Lower lobe of right lung (tissue), 2 donors: ENCODE results near the gene GPR39. TPM values are rescaled to one million over a fixed set of nuclear protein-coding genes. Genes with fewer than 3 reads are reported as not detected.
A peak's percentile ranks its signal among the peaks of the same experiment; 100 is the strongest.

Experiments
- ATAC-seq, 2 donors: fragments of 200-7000 bp; cut with Tn5 transposase; one replicate each; pipeline ENCODE4 v1.9.1; 2020 to 2022; ENCODE audit warnings: mild to moderate bottlenecking in 2 of 2, moderate library complexity in 2 of 2
- DNase-seq: peaks from one replicate; pipeline ENCODE4 v3.0.0-alpha.2; 2020
- H3K27ac ChIP-seq: fragments of 200-600 bp; one replicate; pipeline ENCODE4 v1.8.0; 2022
- H3K27me3 ChIP-seq: fragments of 200-600 bp; one replicate; pipeline ENCODE4 v1.8.0; 2022; ENCODE audit warnings: low read depth
- H3K36me3 ChIP-seq: fragments of 200-600 bp; one replicate; pipeline ENCODE4 v1.8.0; 2022; ENCODE audit warnings: mild to moderate bottlenecking
- H3K4me1 ChIP-seq: fragments of 200-600 bp; one replicate; pipeline ENCODE4 v1.8.0; 2022
- H3K4me3 ChIP-seq: fragments of 200-600 bp; one replicate; pipeline ENCODE4 v1.8.0; 2022; ENCODE audit warnings: mild to moderate bottlenecking
- H3K9me3 ChIP-seq: fragments of 200-600 bp; one replicate; pipeline ENCODE4 v1.8.0; 2022
- CTCF ChIP-seq: fragments of 200-600 bp; IDR thresholded peaks from one replicate; pipeline ENCODE4 v1.8.0; 2022; ENCODE audit warnings: antibody characterized with exemption, mild to moderate bottlenecking
- intact Hi-C: fragments of 100-400 bp; cut with DNase I; formaldehyde crosslinking; loops from one replicate; pipeline ENCODE4 v1.11.0; 2022
- total RNA-seq: library from RNA; stranded (reverse); fragmentation: NEBNext Ultra II Directional; extraction: Animal tissue kit (Norgen Biotek cat#: 25700); gene quantifications from one replicate; pipeline ENCODE4 v1.2.1, GENCODE V29; 2021
- donor health status: DM: no; HTN: yes; CAD: no; lungs with severe emphysema.

The GPR39 gene
- total RNA-seq, 1 donor from 2014 or later, result 11.2 TPM

DNA sequence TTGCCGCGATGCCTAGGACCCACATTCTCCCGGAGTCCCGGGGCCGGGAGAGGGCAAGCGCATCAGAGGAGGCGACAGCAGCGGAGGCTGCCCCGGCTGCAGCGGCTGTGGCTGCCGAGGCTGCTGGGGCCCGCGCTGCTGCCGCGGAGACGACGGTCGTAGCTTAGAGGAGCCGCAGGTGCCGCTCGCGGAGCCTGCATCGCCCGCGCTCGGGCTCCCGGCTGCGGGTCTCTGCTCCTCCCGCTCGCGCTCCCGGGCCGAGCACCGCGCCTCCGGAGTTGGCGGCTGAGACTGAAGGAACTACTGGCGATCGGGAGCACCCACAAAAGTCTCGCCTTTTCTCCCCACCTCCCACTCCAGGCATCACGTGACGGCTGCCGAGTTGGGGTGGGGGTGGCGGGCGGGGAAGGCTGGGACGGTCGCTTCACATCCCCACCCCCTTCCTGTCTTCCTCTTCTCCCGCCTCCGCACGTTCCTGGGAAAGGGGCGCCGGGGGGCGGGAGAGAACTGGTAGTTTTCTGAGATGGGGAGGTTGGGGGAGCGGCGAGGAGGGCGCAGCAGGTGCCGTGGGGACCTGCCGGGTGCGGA lies 253.4 kb downstream of the GPR39 start, which contains the start of gene LYPD1:
LYPD1 (minus strand) TSS at position 298 of the 588 bp plus-strand sequence; CDS start at position 25, 273 bp downstream.
- no peak for TF ChIP-seq CTCF
- Histone ChIP-seq H3K4me3 (peak within 1 kb of the TSS; percentile 56), H3K27me3 (peaks cover 50% of the 10 kb centered on the region), H3K36me3 (no peaks in the 10 kb centered on the region), H3K9me3 (no peaks in the 10 kb centered on the region), H3K27ac (no peak within 1 kb of the TSS), H3K4me1 (peaks cover 28% of the 10 kb centered on the region)
- peak; percentile 62 to 64 for ATAC-seq
- intact Hi-C loops, result no loop called here
- DNase-seq, result no peak

- Histone ChIP-seq H3K27me3 (peaks cover 50% of the 10 kb centered on the region), H3K4me1 (peaks cover 28% of the 10 kb centered on the region), H3K9me3 (no peaks in the 10 kb centered on the region), H3K4me3 (peak overlapping the region; percentile 56), H3K27ac (no peak overlapping the region), H3K36me3 (no peaks in the 10 kb centered on the region)
- DNase-seq (peak; percentile 46), ATAC-seq (peak; percentile 65 to 72)
- no peak for TF ChIP-seq CTCF
- intact Hi-C loops, result no loop called here
Measured at GRCh38 chr2:132670496-132671150, 254.0 kb downstream of the GPR39 start.

DNA sequence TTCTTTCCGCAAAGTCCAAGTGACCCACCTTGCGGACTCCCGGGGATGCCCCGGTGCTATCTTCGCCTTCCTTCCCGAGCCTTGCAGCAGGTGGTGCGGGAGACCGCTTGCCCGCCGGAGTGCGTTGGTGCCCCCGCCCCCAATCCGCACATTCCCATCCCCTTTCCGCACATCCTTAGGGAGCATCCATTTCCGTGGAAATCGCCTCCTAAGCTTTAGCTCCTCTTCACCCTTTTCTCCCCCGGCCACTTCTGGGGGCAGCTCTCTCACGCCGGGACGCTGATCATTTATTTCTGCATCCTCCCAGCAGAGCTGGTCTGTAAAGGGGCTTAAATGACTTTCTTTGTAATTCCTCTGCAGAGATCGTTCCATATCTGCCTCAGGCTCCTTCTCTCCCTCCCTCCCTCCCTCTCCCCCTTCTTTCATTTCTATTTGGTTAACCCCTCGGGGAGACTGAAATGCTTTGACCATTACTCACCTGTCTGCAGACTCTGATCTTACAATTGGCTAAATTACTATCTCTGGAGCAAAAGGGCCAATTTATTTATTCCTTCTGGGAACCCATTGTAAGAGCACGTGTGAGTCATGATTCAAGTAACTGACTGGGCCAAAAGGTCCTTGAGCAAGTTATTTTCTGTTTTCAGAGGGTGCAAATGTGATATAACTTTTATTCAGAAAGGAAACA lies 254.7 kb downstream of the GPR39 start:
- Histone ChIP-seq H3K4me1 (peaks cover 28% of the 10 kb centered on the region), H3K27ac (no peak overlapping the region), H3K27me3 (peaks cover 45% of the 10 kb centered on the region), H3K9me3 (no peaks in the 10 kb centered on the region), H3K4me3 (peak overlapping the region; percentile 56), H3K36me3 (no peaks in the 10 kb centered on the region)
- TF ChIP-seq CTCF, result no peak
- intact Hi-C loops, result no loop called here
- DNase-seq (no peak), ATAC-seq (peak in 1 of 2 donors; percentile 4)

DNA sequence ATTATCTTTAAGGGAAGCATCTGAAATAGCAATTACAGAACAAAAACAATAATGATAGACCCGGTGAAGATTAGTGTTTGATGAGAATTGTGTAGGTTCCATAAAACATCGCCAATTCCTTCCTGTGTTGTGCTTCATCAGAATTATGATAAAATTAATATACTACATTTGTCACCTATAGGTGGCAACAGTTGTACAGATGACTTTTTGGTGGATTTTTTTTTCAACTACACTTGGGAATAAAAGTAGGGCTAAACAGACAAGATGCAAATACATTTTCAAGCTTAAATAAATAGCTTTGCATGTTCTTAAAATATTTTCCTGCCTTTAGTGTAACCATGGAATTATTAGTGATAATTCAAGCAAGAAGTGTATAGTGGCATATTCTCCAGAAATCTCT lies 260.4 kb downstream of the GPR39 start:
- Histone ChIP-seq H3K4me1 (no peaks in the 10 kb centered on the region), H3K4me3 (no peak overlapping the region), H3K27ac (no peak overlapping the region), H3K36me3 (no peaks in the 10 kb centered on the region), H3K27me3 (no peaks in the 10 kb centered on the region), H3K9me3 (no peaks in the 10 kb centered on the region)
- ATAC-seq (no peak), DNase-seq (no peak)
- no peak for TF ChIP-seq CTCF
- intact Hi-C loops, result no loop called here

DNA sequence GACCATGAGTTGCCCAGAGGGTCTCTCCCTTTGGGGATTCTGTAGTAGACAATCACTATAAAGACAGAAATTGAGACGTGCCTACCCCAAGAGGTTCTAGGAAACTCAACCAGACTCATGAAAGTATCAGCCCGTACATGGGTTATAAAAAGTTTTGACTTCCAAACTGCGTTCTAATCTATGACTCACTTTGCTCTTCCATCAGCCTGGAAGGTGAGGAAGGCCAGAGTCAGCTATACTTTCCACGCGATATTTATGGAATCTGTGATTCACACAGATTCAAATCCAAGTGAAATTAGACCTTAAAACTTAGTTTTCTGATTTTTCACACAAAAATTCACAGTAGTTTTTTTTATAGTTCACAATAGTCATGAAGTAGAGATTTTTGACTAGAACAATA lies 261.1 kb downstream of the GPR39 start:
- Histone ChIP-seq H3K36me3 (no peaks in the 10 kb centered on the region), H3K27me3 (no peaks in the 10 kb centered on the region), H3K27ac (no peak overlapping the region), H3K9me3 (no peaks in the 10 kb centered on the region), H3K4me1 (no peaks in the 10 kb centered on the region), H3K4me3 (no peak overlapping the region)
- DNase-seq (no peak), ATAC-seq (no peak)
- TF ChIP-seq CTCF, result no peak
- intact Hi-C loops, result no loop called here
